HL-60/S4 treated with phorbol 12-myristate 13-acetate at 8.2 ng/mL for 4 days and 3 days (cell line): ENCODE measurements around the gene CASZ1.

Experiments used
- in situ Hi-C: fragments of 300-500 bp; cut with MboI; formaldehyde crosslinking; loops from 2 replicates; pipeline ENCODE4 v1.15.0; 2022; ENCODE audit warnings: low sequenced_read_pairs

CASZ1 gene

DNA sequence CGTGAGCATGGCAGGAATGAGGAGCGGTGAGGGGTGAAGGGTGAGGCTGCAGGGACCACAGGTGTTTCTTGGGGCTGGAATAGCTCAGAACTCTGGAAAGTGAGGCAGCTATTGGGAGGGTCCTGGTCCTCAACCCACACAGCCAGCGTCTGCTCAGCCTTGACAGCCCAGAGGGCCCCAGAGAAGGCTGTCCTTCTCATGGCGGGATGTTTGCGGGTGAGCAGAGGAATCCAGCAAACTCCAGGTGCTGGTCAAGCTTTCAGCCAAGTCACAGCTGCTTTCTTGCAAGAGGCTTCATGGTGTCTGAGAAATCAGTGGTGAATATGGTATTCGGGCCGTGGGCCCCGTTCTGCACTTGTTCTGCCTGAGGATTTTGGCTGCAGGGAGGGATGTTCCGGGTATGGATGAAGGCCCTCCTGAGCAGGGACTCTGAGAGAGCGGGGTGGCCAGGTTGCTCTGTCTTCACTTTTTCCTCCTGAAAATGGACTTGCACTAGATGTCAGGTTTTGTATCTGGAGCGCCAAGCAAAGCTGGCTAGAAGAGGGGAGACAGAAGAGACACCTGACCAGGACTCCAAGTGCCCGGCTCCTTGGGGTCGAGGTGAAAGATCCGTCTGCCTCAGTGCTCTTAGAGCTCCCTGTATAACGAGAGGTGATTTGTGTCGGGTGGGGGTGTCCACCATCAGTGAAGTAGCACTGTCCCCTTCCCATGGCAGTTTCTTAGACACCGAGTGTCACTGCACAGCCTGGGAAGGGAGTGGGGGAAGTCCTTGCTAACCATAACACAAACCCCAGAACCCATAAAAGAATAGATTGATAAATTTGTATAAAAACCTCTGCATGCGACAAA lies 181.8 kb downstream of the CASZ1 start:
- in situ Hi-C loops, result no loop called here

DNA sequence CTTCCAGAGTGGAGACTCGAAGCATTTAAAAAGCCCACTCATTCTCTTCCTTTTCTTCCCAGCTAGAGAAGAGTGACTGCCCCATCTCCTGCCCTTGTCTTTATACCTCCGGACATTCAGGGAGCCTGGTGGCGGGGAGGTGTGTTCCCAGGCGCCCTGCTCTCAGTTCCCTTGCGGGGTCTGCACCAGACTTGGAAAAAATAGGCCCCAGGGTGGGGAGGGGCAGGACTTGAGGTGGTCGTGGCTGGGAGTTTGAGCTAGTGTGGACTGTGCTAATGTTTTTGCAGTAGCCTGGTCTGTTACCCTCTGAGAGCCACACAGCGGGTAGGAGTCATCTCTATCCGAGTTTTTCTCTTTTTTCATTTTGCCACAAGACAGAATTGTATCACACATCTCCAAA lies 182.6 kb downstream of the CASZ1 start:
- in situ Hi-C loops, result no loop called here

DNA sequence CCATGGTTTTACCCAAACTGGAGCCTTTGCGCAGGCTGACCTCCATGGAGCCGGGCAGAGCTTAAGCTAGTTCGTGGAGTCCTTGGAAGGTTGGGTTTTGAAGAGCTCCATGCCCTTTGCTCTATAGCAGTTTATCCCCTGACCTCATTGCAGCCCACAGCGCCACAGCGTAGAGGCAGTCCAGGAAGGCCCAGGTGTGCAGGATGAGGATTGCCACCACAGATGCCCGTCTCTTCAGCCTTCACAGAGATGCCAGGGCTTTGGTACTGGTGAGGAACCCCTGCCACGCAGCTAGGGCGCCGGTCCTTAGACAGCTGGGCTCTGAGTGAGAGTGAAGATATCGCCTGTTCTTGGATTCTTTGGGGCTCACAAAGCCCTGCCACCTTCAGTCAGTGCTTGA lies 183.1 kb downstream of the CASZ1 start:
- in situ Hi-C loops, result no loop called here

DNA sequence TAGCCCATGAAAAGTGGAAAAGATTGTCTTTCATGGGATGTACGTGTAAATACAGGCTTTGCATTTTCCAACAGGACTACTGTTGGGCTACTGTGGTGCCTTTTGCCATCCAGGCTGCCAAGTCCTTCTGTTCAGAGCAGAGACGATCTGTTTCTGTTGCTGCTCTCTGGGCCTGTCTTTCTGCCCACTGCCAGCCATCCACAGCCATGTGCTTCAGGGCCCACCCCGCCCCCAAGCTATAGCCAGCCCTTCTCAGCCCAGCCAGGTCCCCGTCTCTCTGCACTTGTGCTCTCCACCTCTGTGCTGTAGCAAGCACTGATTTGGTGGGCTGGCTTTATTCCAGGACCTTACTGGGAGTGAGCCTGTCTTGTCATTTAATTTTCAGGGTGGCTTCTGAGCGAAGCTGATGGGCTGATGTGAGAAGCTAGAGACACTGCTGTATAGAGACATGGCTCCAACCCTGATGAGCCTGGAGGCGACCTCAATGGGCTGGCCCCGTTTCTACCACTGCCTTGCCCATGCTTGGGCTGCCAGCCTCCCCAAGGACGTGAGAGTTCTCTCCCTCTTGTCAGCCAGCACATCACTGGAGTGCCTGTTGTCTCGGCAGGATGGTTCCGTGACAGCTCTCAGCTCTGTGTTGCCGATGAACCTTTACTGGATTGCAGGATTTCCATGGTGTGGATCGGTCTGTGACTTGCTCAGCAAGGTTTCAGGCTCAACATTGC lies 183.8 kb downstream of the CASZ1 start:
- in situ Hi-C loops, result no loop called here

DNA sequence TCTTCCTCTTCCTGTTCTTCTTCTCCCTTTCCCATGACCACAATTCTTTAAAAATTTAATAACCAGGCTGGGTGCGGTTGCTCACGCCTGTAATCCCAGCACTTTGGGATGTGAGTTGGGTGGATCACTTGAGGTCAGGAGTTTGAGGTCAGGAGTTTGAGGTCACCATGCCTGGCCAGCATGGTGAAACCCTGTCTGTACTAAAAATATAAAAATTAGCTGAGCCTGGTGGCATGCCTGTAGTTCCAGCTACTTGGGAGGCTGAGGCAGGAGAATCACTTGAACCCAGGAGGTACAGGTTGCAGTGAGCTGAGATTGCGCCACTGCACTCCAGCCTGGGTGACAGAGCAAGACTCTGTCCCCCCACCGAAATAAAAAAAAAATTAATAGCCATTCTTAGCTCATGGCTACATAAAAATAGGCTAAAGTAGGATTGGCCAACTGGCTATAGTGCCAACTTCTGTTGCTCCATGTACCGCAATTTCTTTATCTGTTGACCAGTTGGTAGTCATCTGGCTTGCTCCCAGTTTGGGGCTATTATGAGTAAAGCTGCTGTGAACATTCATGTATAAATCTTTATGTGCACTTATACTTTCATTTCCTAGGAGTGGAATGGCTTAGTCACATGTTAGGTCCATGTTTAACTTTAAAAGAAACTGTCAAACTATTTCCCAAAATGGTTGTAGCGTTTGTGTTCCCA lies 185.4 kb downstream of the CASZ1 start:
- in situ Hi-C loops, result no loop called here

DNA sequence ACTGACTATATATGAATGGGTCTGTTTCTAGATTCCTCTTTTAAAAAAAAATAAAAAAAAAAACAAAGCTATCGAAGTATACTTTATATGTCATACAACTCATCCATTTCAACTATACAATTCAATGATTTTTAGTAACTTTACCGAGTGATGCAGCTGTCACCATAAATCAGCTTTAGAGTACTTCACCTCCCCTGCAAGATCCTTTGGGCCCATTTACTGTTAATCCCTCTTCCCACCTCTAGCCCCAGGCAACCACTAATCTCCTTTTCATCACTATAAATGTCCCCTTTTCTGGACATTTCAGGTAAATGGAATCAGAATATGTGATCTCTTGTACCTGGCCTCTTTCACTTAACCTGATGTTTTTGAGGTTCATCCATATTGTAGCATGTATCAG lies 187.8 kb downstream of the CASZ1 start:
- in situ Hi-C loops, result no loop called here

DNA sequence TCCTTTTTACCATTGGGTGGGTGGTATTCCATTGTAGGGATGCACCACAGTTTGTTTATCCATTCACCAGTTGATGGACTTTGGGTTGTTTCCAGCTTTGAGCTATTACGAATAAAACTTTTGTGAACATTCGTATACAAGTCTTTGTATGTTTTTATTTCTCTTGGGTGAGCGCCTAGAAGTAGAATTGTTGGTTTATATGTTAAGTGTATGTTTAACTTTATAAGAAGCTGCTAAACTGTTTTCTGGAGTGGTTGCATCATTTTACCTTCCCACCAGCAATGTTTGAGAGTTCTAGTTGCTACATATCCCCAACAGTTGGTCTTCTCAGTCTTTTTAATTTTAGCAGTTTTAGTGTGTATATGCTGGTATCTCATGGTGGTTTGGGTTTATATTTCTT lies 189.2 kb downstream of the CASZ1 start:
- in situ Hi-C loops, result no loop called here

DNA sequence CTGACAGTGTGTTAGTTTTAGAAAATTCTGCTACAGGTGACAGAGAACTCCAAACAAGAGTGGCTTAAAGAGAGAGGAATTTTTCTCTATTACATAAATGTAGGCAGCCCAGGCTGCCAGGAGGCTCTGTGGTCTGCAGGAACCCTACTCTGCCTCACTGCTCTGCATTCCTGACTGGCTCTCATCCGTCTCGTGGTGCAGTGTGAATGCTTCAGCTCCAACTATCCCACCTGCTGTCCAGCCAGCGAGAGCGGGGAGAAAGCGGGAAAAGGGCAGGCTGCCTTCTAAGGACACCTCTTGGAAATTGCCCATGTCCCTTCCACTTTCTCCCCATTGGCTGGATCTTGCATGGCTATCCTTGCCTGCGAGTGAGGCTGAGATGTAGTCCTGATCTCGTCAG lies 190.4 kb downstream of the CASZ1 start:
- in situ Hi-C loops, result no loop called here

DNA sequence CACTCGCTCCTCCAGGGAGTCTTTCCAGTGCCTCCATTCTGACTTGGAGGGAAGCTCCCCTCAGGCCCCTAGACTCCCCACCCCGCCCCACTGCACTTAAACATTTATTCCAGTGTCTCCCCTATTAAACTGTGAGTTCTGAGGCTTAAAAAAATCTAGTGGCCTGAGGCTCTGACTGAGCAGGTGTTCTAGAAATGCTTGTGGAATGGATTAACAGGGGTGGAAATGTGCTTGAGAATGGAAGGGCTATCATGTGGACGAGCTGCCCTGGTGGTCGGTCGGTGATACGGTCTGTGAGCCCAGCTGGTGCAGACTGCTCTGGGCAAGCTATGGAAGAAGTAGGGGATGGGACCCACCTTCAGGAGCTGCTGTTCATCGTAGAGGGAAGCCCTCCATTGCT lies 191.5 kb downstream of the CASZ1 start:
- in situ Hi-C loops, result no loop called here

DNA sequence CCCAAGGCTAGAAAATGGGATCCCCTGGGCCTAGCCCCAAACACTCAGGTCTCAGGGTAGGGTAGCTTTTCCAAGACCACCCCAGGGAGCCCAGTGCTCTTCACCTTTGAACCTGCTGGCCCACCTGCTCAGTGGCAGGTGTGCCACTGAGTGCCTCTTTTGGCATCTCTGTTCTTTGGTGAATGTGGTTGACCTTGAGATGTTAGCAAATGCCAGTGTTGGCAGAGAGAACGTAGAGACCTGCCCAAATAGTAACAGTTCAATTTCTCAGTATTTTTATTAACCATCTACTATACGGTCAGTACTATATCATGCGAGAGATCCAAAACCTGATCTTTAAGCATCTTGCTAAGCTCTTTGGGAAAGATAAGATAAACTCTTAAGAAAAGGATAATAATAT lies 193.5 kb downstream of the CASZ1 start:
- in situ Hi-C loops, result no loop called here

DNA sequence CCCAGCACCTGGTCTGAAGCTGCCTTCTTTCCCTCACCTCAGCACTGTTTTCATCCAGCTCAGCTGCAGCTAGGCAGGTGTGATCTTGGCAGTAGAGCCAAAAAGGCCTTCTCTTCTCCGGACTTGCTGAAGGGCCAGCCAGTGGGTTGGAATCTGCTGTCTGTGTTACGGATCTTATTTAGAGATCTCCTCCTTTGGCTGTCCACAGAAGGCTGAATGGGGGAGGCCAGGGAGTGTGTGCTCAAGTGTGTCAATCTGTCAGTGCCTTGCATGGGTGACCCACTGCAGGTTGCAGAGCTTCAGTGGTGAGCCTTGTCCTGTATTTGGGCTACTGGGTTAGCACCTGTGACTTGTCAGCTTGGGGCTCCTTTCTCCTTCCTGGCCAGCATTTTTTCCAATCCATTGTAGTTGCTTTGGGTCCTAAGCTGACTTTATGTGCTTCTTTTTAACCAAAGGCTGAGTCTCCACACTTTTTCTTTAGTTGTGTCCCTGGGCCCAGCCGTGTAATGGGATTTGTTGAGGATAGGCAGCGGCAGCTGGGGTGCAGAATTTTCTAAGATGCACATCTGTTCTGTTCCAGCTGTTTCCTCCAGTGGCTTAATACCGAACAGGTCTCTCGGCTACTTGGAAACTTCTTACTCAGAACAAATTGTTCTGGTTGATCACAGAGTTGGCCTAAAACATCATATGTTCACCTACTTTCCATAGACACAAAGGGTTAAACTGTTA lies 194.9 kb downstream of the CASZ1 start:
- in situ Hi-C loops, result no loop called here

DNA sequence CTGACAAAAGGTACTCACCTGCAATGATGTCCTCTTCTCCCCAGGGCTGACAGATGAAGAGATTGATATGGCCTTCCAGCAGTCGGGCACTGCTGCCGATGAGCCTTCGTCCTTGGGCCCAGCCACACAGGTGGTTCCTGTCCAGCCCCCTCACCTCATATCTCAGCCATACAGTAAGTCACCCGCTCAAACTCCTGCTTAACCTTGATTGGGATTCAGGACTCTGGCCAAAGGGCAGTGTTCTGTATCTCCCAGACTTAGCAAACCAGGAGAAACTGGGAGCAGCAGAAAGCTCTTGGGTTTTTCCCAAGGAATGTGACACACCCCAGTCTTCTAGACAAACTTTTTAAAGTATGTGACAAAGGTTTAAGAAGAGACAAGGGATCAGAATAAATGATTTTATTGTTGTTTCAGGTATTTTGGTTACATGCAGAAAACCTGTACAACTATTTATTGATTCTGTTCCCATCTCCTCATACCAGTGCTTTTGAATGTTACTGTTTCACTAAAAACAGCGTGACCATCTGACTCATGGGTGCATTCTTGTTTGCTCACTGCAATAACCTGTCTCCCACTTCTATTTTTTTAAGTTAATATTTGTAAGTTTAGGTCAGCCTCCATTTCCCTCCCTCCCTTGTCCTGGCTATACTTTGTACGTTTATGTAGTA lies 197.1 kb downstream of the CASZ1 start:
- in situ Hi-C loops, result no loop called here

DNA sequence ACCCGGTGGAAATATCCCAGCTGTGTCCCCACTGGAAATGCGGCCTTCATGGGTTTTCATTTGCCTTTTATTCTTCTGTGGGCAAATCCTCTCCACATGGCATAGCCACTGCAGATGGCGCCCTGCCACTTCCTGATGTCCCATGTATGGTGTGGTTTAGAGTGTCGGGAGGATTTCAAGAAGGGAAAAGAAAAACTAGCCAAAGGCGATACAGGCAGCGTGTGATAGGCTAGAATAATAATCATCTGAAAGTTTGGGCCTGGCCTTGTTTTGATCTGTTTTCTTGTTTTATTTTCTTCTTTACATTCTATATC lies 198.1 kb downstream of the CASZ1 start:
- in situ Hi-C loops, result no loop called here

DNA sequence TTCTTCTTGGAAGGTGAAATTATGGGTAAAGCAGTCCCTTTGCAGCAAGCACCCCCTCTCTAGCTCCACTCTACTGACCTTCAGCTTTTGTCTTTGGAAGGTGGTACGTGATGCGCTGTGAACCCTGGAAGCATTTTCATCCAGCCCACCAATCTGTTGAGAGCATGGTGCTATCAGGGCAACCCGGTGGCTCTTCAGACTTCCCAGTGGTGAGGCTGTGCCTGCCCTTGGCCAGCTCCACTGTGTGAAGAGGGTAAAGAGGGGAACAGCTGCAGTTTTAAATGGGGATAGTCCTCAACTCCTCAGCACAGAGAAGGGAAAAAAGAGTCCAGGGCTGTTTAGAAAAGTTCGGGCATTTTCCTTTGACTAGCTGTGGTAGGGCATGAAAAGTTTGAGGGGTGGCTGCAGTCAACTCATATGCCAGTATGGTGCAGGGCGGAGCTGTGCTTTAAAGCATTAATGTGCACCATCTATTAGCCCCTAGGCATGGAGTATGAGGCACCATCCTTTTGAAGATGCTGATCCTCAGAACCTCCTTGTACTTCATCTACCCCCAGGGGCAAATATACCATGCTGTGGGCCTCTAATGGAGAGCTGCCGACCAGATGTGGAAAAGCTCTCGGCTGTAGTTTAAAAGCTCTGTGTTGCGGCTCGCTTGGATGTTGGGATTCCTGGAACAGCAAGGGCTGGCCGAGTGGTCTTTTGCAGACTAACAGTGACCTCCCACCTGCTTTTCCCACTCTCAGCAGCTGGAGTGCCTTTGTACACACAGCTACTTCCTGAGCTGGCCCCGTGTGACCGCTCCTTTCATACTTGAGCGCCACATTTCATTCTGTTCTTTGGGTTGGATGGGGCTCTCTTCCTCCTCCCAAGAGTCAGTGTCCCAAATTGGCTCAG lies 198.7 kb downstream of the CASZ1 start:
- in situ Hi-C loops, result no loop called here

DNA sequence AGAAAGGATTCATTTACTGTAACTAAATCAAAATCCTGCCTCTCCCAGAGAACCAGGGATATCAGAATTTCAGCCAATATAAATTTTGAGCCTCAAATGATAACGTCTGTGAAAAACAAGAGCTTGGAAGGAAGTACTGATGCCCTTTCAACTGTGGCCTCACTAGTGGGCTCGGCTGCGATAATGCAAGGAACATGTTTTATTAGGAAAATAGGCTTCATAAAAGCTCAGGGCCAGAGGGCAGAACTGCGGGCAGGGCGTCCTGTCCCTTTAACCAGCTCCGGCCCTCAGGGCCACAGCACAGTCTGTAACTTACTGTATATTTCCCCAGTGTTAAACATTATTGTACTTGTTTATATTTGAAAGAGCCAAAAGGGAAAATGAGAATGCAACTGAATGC lies 199.7 kb downstream of the CASZ1 start:
- in situ Hi-C loops, result no loop called here

DNA sequence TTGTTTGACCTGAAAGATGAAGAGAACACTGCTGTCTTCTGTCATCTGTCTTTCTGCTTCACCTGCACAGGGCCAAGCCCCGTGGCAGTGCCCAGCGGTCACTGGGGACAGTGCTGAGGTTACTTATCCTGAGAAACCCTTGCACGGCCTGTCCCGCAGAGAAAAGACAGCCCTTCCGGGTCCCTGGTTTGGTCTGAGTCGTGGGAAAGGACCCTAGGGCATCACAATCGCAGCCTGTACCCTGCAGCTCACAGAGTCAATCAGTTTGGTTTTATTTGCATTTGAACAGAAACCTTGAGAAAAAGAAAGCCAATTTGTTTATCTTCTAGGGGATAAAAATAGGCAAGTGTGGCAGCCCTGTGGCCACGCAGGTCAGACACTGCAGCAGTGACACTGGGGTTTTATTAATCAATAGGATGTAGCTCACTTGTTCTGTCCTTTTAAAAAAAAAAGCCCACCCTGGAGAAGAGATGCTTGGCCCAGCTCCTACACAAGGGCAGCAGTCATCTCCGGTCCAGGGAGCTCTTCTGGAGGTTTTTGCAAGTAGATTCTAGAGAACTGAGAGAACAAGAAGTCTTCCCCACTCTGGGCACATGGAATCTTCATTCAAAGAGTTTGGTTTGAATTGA lies 201.7 kb downstream of the CASZ1 start:
- in situ Hi-C loops, result no loop called here

DNA sequence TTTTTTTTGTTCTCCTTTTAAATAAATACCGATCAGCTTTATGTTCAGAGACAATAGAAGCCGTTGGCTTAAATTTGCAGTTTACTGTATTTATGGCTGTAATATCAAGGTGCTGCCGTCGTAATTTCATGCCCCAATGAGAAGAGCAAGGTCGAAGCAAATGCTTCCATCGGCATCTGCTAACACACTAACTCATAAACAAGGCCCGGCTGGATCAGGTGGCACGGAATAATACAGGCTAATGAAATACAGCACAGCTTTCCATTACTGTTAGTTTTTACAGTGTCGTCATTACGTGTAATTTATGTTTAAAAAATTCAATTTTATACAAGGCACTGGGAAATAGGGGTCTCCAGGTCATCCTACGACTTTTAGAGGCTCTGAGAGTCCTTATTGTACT lies 202.7 kb downstream of the CASZ1 start:
- in situ Hi-C loops, result no loop called here

DNA sequence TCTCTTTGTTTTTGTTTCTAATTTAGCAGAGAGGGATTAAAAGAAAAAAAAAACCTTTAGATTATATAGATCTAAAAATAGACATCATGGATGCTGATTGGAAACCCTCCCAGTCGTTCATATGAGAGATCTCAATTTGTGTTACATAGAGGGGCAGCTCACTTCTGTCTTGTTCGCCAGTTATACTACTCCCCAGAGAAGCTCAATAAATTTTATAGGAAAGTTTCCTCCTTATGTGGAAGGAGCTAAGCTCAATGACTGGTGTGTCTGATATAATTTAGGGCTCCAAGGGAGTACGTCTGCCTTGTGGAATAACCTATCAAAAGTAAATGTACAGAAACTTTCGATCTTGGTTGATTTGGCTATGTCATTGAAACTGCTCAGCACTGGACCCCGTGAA lies 204.1 kb downstream of the CASZ1 start:
- in situ Hi-C loops, result no loop called here

DNA sequence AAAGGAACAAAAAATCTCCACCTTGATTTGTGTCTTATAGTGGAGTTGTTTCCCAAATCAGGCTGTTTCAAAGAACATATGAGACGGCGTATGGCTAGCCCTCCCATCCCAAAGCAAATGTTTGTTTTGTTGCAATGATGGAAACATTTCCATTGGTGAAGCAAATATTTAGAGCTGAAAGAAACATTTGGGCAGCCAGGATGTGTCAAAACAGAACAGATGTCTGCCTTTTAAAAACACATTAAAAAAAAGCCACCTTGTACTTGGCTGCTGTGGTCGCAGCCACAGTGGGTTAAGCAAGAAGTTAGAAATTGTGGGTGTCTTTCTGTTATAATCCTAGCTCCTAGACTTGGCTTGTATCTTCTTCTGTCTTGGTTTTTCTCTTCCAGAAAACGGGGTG lies 205.4 kb downstream of the CASZ1 start:
- in situ Hi-C loops, result no loop called here
